GM18508 (cell line): ENCODE results near the gene DCUN1D3.
"Not testable (repeated sequence)": the region's sequence is repeated elsewhere in the genome, so short reads cannot be mapped to it uniquely, and the experiment has no call there.

ENCODE experiments used
- ATAC-seq: cut with Tn5 transposase; IDR thresholded peaks from one replicate; pipeline ENCODE4 v1.9.1; 2021; ENCODE audit warnings: moderate number of reproducible peaks; ENCODE audit not compliant: insufficient read depth, unreplicated experiment

The DCUN1D3 gene

GRCh38 chr16:20866801-20867200, 33.4 kb downstream of the DCUN1D3 start:
- ATAC-seq = no peak

- no peak for ATAC-seq
Observed at GRCh38 chr16:20866145-20866772, 33.9 kb downstream of the DCUN1D3 start.

DNA sequence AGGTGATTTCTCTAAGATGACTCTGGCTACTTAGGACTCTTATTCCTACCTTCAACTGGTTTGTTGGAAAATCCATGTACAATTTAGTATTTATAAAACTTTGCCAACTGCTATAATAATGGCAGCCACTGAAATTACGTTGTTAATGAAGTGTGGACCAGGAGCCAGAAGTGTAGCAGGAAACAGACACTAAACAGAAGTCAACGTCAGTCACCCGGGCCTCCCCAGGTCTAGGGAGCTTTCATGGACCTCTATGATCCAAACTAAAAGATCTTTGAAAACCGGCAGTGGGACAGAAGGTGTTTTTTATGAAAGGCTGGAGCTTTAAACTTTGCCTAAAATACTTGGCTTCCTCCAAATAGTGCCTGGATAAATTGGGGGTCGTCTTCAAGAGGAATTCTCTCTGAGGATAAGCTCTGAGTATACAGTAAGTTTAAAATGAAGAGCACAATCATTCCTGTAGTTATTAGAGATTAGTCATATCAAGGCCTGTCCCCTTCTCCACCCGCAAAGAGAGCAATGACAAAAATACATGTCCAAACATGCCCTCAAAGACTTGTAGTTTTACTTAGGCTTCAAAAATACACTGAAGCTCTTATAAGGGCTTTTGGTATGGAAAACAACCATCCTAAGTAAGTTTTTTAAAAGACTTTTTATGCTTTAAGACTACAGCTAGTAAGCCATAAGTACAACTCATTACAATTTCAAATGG, 34.6 kb downstream of the DCUN1D3 start:
- ATAC-seq = no peak

- not testable (repeated sequence) for ATAC-seq
Observed at GRCh38 chr16:20864376-20864775, 35.8 kb downstream of the DCUN1D3 start.

GRCh38 chr16:20862162-20862960, 37.8 kb downstream of the DCUN1D3 start:
- ATAC-seq = no peak

DNA sequence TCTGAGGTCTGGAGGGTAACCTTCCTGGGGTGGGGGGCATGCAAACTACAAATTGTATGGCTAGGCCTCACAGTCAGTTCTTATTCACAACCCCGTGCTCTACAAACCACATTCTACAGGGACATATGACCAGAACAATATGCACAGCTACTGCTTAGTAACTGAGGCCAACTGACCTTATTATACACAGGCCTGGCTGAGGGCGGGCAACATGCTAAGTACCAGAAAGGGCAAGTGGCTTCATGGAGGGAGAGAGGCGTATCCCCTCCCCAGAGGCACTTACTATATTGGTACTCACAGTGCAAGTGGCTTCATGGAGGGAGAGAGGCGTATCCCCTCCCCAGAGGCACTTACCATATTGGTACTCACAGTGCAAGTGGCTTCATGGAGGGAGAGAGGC, 39.2 kb downstream of the DCUN1D3 start:
- not testable (repeated sequence) for ATAC-seq

- ATAC-seq = no peak
Observed at GRCh38 chr16:20860361-20860760, 39.8 kb downstream of the DCUN1D3 start.

DNA sequence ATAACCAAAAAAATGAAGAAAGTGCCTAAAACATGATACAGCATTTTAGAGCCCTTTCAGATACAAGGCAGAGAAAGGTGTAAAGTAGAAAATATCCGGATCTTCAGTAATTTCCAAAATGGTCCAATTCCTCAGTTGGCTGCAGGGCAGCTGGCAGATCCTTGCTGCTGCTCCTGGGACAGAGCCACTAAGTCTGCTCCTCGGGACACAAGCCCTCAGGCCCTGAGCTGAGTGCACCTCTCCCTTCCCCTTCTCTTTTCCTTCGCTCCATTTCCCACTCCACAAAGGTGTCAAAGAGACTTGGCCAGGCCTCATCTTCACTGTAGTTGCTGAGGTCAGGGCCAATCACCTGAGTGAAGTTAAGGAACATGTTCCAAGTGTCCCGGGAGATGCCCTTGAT, 40.5 kb downstream of the DCUN1D3 start:
- no peak for ATAC-seq

GRCh38 chr16:20859229-20859628, 40.9 kb downstream of the DCUN1D3 start:
- no peak for ATAC-seq

DNA sequence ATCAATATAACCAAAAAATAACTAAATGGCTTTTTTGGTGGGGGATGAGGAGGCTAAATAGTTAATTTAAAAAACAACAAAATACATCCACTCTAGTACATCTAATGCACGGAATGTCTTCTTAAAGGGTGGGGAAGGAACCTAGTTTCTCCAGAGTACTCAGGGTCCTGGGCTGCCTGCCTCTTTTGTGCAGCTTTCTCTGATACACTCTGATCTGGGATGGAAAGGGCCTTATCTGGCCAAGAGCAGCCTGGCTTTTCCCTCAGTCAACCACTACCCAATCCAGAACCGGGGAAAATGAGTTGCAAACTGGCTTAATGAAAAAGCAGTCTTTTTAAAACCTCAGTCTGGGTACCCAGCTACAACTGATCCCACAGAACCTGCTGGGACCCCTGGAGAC, 42.9 kb downstream of the DCUN1D3 start:
- ATAC-seq = no peak

GRCh38 chr16:20854963-20855362, 45.2 kb downstream of the DCUN1D3 start:
- ATAC-seq = no peak

- no peak for ATAC-seq
Observed at GRCh38 chr16:20853981-20854620, 46.1 kb downstream of the DCUN1D3 start.

- no peak for ATAC-seq
Observed at GRCh38 chr16:20853143-20853542, 47.0 kb downstream of the DCUN1D3 start.

- no peak for ATAC-seq
Observed at GRCh38 chr16:20851601-20852000, 48.6 kb downstream of the DCUN1D3 start.

DNA sequence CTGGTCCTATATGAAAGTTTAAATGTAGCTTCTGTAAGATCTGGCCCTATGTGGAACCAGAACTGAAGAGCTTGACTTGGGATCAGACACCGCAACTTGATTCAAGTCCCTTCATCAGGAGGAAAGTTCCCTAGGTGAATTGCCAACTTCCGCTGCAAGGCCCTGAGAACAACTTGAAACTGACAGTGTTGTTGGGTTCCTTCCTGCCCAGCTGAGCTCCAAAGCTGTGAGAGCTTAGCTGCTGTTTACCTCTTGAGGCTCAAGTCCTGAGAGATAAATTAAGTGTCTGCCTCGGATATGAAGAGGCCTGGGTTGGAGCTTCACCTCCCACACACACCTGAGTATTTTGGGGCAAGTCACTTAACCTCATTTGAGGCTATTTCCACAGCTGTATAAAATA, 49.2 kb downstream of the DCUN1D3 start:
- no peak for ATAC-seq

- no peak for ATAC-seq
Observed at GRCh38 chr16:20849589-20850390, 50.4 kb downstream of the DCUN1D3 start.

DNA sequence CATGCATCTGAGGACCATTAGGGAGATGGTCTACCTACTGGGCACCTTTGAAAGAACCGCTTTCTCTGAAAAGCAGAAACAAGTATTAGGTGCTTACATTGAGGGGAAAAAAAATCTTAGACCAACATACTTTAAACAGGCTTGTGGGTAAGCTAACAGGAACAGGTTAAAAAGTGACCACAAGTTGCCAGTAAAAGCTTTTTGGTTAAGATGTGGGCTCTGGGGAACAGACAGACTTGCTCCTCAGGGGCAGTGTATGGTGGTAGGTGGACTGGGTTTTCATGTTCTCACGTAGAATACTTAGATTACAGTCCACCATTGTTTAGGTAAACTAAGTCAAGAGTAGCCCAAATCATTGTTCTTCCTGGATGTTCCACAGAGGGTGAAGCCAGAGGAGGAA, 52.6 kb downstream of the DCUN1D3 start:
- ATAC-seq = no peak

- ATAC-seq = no peak
Observed at GRCh38 chr16:20846551-20846950, 53.6 kb downstream of the DCUN1D3 start.

- no peak for ATAC-seq
Observed at GRCh38 chr16:20846030-20846429, 54.1 kb downstream of the DCUN1D3 start.

DNA sequence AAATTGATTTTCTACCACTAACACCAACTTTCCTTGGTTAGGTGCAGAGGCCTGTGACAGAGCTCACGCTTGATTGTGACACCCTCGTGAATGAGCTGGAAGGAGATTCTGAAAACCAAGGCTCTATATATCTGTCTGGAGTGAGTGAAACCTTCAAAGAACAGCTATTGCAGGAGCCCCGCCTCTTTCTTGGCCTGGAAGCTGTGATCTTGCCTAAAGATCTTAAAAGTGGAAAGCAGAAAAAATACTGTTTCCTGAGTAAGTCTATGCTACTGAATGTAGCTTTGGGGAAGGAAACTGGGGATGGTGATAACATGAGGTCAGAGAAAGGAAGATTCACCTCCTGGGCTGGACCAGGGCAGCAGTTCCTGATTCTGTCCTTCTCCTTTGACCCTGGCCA, 55.6 kb downstream of the DCUN1D3 start:
- ATAC-seq = no peak
